ENCODE measurements around the gene PCBD1. TPM values are rescaled to one million over a fixed set of nuclear protein-coding genes. Genes with fewer than 3 reads are reported as not detected.
A peak's percentile ranks its signal among the peaks of the same experiment; 100 is the strongest.

The PCBD1 gene
- total and polyA plus RNA-seq, 7 experiments from 2014 or later: 4.5 to 29.8 (median 7.8) TPM

- no peaks in the 10 kb centered on the region for H3K27me3 Mint-ChIP-seq
- peaks cover 7 to 20% (median 11%) of the 10 kb centered on the region in 7 donors for H3K4me1 Mint-ChIP-seq
- Histone ChIP-seq H3K4me3 (ENCODE audit: low read length) (no peak overlapping the region), H3K27me3 (ENCODE audit: control insufficient read depth in 2 of 2, insufficient read depth in 2 of 2, low read length in 2 of 2) (no peaks in the 10 kb centered on the region), H3K27ac (ENCODE audit: low read depth, low read length) (no peak overlapping the region), H3K4me1 (ENCODE audit: control insufficient read depth in 2 of 2, insufficient read depth in 2 of 2, low read length in 2 of 2) (no peaks in the 10 kb centered on the region), H3K9me3 (ENCODE audit: control insufficient read depth in 2 of 3, low read length in 3 of 3) (no peaks in the 10 kb centered on the region), H3K36me3 (ENCODE audit: control insufficient read depth in 2 of 3, insufficient read depth in 3 of 3, low read length in 3 of 3) (peaks cover 0 to 30% (median 7%) of the 10 kb centered on the region in 3 experiments)
- intact Hi-C loops (cut with micrococcal nuclease): no loop called here
- H3K36me3 Mint-ChIP-seq: peaks cover 12 to 72% (median 16%) of the 10 kb centered on the region in 5 donors
- ChIA-PET CTCF (no interaction called here), POLR2A (no interaction called here)
- DNase-seq (no peak), ATAC-seq (no peak)
- H3K27ac Mint-ChIP-seq: no peak overlapping the region
- H3K4me3 Mint-ChIP-seq: no peak overlapping the region
- H3K9me3 Mint-ChIP-seq: no peaks in the 10 kb centered on the region
Measured at GRCh38 chr10:70847659-70848360, 40.6 kb downstream of the PCBD1 start.

- Histone ChIP-seq H3K9me3 (ENCODE audit: control insufficient read depth in 2 of 3, low read length in 3 of 3) (no peaks in the 10 kb centered on the region), H3K27ac (ENCODE audit: low read depth, low read length) (no peak overlapping the region), H3K4me3 (ENCODE audit: low read length) (no peak overlapping the region), H3K4me1 (ENCODE audit: control insufficient read depth in 2 of 2, insufficient read depth in 2 of 2, low read length in 2 of 2) (no peaks in the 10 kb centered on the region), H3K27me3 (ENCODE audit: control insufficient read depth in 2 of 2, insufficient read depth in 2 of 2, low read length in 2 of 2) (no peaks in the 10 kb centered on the region), H3K36me3 (ENCODE audit: control insufficient read depth in 2 of 3, insufficient read depth in 3 of 3, low read length in 3 of 3) (peaks cover 0 to 25% (median 7%) of the 10 kb centered on the region in 3 experiments)
- no peaks in the 10 kb centered on the region for H3K9me3 Mint-ChIP-seq
- no peak overlapping the region for H3K27ac Mint-ChIP-seq
- CTCF ChIA-PET: no interaction called here
- peaks cover 7 to 20% (median 13%) of the 10 kb centered on the region in 7 donors for H3K4me1 Mint-ChIP-seq
- no peak for ATAC-seq
- peaks cover 15 to 72% (median 17%) of the 10 kb centered on the region in 5 donors for H3K36me3 Mint-ChIP-seq
- intact Hi-C loops (cut with micrococcal nuclease): no loop called here
- no peak for DNase-seq
- H3K4me3 Mint-ChIP-seq: no peak overlapping the region
- POLR2A ChIA-PET: no interaction called here
- H3K27me3 Mint-ChIP-seq: no peaks in the 10 kb centered on the region
Measured at GRCh38 chr10:70846795-70847194, 41.6 kb downstream of the PCBD1 start.

- no peak overlapping the region for H3K27ac ChIP-seq (ENCODE audit: low read depth, low read length)
- H3K9me3 Mint-ChIP-seq: no peaks in the 10 kb centered on the region
- H3K36me3 ChIP-seq (ENCODE audit: control insufficient read depth in 2 of 3, insufficient read depth in 3 of 3, low read length in 3 of 3): peaks cover 0 to 16% (median under 1%) of the 10 kb centered on the region in 3 experiments
- ChIA-PET CTCF (no interaction called here), POLR2A (interaction anchor here (0.7 kb wide), 1 partner anchor 244 kb away, joined by 4 read pairs; no protein-coding TSS in a partner anchor)
- peaks cover 9 to 24% (median 16%) of the 10 kb centered on the region in 7 donors for H3K4me1 Mint-ChIP-seq
- no peak for ATAC-seq
- H3K9me3 ChIP-seq (ENCODE audit: control insufficient read depth in 2 of 3, low read length in 3 of 3): no peaks in the 10 kb centered on the region
- intact Hi-C loops (cut with micrococcal nuclease): no loop called here
- H3K27ac Mint-ChIP-seq: peak overlapping the region in 1 of 9 donors; percentile 20
- no peak overlapping the region for H3K4me3 ChIP-seq (ENCODE audit: low read length)
- no peak overlapping the region for H3K4me3 Mint-ChIP-seq
- no peaks in the 10 kb centered on the region for H3K27me3 ChIP-seq (ENCODE audit: control insufficient read depth in 2 of 2, insufficient read depth in 2 of 2, low read length in 2 of 2)
- no peak for DNase-seq
- H3K27me3 Mint-ChIP-seq: no peaks in the 10 kb centered on the region
- H3K36me3 Mint-ChIP-seq: peaks cover 16 to 80% (median 23%) of the 10 kb centered on the region in 5 donors
- H3K4me1 ChIP-seq (ENCODE audit: control insufficient read depth in 2 of 2, insufficient read depth in 2 of 2, low read length in 2 of 2): no peaks in the 10 kb centered on the region
Measured at GRCh38 chr10:70845816-70846215, 42.5 kb downstream of the PCBD1 start.

GRCh38 chr10:70845256-70845655 lies 43.1 kb downstream of the PCBD1 start:
- ATAC-seq: no peak
- CTCF ChIA-PET: no interaction called here
- Histone ChIP-seq H3K27me3 (ENCODE audit: control insufficient read depth in 2 of 2, insufficient read depth in 2 of 2, low read length in 2 of 2) (no peaks in the 10 kb centered on the region), H3K36me3 (ENCODE audit: control insufficient read depth in 2 of 3, insufficient read depth in 3 of 3, low read length in 3 of 3) (peaks cover 0 to 14% (median 0%) of the 10 kb centered on the region in 3 experiments), H3K4me3 (ENCODE audit: low read length) (no peak overlapping the region), H3K4me1 (ENCODE audit: control insufficient read depth in 2 of 2, insufficient read depth in 2 of 2, low read length in 2 of 2) (no peaks in the 10 kb centered on the region), H3K9me3 (ENCODE audit: control insufficient read depth in 2 of 3, low read length in 3 of 3) (no peaks in the 10 kb centered on the region), H3K27ac (ENCODE audit: low read depth, low read length) (no peak overlapping the region)
- Mint-ChIP-seq H3K27ac (peak overlapping the region in 1 of 9 donors; percentile 20), H3K27me3 (no peaks in the 10 kb centered on the region), H3K9me3 (no peaks in the 10 kb centered on the region), H3K4me1 (peaks cover 11 to 27% (median 16%) of the 10 kb centered on the region in 7 donors), H3K4me3 (no peak overlapping the region), H3K36me3 (peaks cover 16 to 77% (median 24%) of the 10 kb centered on the region in 5 donors)
- no peak for DNase-seq
- intact Hi-C loops (cut with micrococcal nuclease): no loop called here
- POLR2A ChIA-PET: no interaction called here

GRCh38 chr10:70843776-70844489 lies 44.4 kb downstream of the PCBD1 start:
- no peak overlapping the region for H3K4me3 ChIP-seq (ENCODE audit: low read length)
- no peaks in the 10 kb centered on the region for H3K4me1 ChIP-seq (ENCODE audit: control insufficient read depth in 2 of 2, insufficient read depth in 2 of 2, low read length in 2 of 2)
- Mint-ChIP-seq H3K4me3 (no peak overlapping the region), H3K27ac (no peak overlapping the region), H3K27me3 (no peaks in the 10 kb centered on the region), H3K4me1 (peaks cover 3 to 18% (median 8%) of the 10 kb centered on the region in 7 donors), H3K36me3 (peaks cover 14 to 75% (median 27%) of the 10 kb centered on the region in 5 donors), H3K9me3 (no peaks in the 10 kb centered on the region)
- DNase-seq: no peak
- no peak for ATAC-seq
- H3K36me3 ChIP-seq (ENCODE audit: control insufficient read depth in 2 of 3, insufficient read depth in 3 of 3, low read length in 3 of 3): peaks cover 0 to 11% (median 0%) of the 10 kb centered on the region in 3 experiments
- ChIA-PET POLR2A (no interaction called here), CTCF (no interaction called here)
- H3K9me3 ChIP-seq (ENCODE audit: control insufficient read depth in 2 of 3, low read length in 3 of 3): no peaks in the 10 kb centered on the region
- H3K27me3 ChIP-seq (ENCODE audit: control insufficient read depth in 2 of 2, insufficient read depth in 2 of 2, low read length in 2 of 2): no peaks in the 10 kb centered on the region
- no peak overlapping the region for H3K27ac ChIP-seq (ENCODE audit: low read depth, low read length)
- intact Hi-C loops (cut with micrococcal nuclease): no loop called here

- Histone ChIP-seq H3K4me3 (ENCODE audit: low read length) (no peak overlapping the region), H3K27me3 (ENCODE audit: control insufficient read depth in 2 of 2, insufficient read depth in 2 of 2, low read length in 2 of 2) (no peaks in the 10 kb centered on the region), H3K9me3 (ENCODE audit: control insufficient read depth in 2 of 3, low read length in 3 of 3) (no peaks in the 10 kb centered on the region), H3K27ac (ENCODE audit: low read depth, low read length) (no peak overlapping the region), H3K36me3 (ENCODE audit: control insufficient read depth in 2 of 3, insufficient read depth in 3 of 3, low read length in 3 of 3) (peaks cover 0 to 11% (median 0%) of the 10 kb centered on the region in 3 experiments), H3K4me1 (ENCODE audit: control insufficient read depth in 2 of 2, insufficient read depth in 2 of 2, low read length in 2 of 2) (no peaks in the 10 kb centered on the region)
- intact Hi-C loops (cut with micrococcal nuclease): no loop called here
- H3K4me3 Mint-ChIP-seq: no peak overlapping the region
- no peak for ATAC-seq
- no peaks in the 10 kb centered on the region for H3K27me3 Mint-ChIP-seq
- no peak for DNase-seq
- no peak overlapping the region for H3K27ac Mint-ChIP-seq
- ChIA-PET CTCF (no interaction called here), POLR2A (no interaction called here)
- peaks cover 11 to 73% (median 29%) of the 10 kb centered on the region in 5 donors for H3K36me3 Mint-ChIP-seq
- no peaks in the 10 kb centered on the region for H3K9me3 Mint-ChIP-seq
- H3K4me1 Mint-ChIP-seq: peaks cover 3 to 17% (median 8%) of the 10 kb centered on the region in 7 donors
Measured at GRCh38 chr10:70843333-70843732, 45.0 kb downstream of the PCBD1 start.

Data from naive thymus-derived CD4-positive, alpha-beta T cell (primary cell).